ENCODE measurements around the gene RASA2.
"Not testable (repeated sequence)": the region's sequence is repeated elsewhere in the genome, so short reads cannot be mapped to it uniquely, and the experiment has no call there.

Gene RASA2

DNA sequence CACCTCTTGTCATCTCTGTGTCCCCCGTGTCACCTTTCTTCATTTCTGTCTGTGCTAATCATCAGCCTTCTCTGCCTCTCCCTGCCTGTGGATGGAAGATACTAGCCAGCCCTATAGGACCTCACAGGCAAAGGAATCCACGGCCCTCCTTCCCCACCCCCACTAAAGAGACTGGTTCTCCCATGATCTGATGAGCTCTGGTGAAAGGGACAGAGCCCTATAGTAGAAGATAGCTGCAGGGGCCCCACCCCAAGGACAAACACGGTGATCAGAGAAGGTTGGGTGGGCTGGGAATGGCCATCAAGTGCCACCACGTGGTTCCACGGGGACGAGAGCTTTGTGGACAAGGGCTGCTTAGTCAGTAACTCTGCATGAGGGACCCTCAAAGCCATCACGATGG, 27.8 kb upstream of the RASA2 start:
- no peak for DNase-seq (ENCODE audit: low spot score)

DNA sequence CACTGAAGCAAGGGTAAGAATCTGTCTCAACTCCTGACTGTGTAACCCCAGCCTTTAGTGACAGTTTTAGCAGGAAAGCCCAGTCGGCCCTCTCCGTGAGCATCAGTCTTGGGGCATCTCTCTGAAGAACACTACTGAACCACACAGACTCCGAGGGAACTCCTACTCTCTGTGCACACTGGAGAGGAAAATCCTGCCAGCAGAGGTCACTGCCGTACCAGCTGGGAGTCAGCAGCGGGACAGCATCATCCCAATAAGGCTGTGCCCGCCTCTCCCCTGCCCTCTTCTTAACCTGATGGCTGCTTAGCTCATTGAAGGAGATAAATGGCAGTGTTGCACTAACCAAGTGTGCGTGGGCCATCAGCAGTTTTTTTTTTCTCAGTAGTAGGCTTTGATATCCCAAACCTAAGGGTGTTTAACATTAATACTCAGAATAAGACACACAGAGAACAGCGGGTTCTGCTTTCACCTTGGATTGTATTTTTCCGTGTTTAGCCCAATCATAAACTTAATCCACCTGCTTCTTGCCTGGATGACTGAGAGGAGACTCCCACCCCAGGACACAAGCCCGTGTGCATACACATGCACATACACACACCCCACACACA, 26.6 kb upstream of the RASA2 start:
- peak; percentile 85 for DNase-seq (ENCODE audit: low spot score)

DNA sequence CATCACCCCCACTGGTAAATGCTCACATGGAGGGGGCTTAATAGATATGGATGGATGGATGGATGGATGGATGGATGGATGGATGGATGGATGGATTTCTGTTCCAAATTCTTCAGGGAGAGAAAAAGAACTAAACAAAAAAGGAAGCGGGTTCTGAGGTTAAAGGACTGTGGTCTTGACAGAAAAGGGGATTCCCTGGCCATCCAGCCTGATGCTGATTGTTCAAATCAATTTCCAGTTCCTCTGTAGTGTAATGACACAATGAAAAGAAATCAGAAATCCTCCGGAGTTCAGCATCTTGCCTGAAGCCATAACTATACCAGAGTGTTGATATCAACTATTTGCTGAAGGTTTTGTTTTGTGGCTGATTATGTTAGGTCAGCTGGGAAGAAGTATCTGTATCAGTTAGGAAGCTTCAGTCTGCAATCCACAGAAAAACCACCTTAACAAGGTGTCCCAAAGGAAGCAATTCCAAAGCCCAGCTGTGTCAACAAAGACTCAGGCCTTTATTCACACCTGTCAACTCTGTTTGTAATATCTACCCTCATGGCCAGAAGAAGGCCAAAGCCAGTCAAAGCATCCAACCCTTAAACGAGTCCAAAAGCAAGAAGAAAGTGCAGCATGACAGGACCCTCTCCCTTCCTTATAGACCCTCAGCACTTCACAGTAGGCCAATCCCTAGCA, 24.5 kb upstream of the RASA2 start:
- no peak for DNase-seq (ENCODE audit: low spot score)

DNA sequence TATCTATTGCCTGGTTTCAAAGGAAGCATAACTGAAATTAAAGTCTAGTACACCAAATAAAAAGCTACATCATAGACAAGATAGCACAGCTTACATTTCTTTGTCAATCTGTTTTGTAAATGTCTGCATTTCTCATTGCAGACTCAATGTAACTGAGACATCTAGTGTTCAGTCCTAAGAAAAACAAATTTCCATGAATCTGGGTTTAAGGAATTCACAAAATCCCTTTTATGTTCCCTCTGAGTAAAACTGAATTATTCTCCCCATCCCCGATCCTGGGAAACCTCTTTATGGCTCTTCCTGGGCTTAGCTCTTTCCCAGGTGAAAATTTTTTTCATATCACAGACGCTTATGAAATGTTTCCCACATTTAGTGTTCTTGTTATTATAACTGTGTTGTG, 21.6 kb upstream of the RASA2 start:
- no peak for DNase-seq (ENCODE audit: low spot score)

DNA sequence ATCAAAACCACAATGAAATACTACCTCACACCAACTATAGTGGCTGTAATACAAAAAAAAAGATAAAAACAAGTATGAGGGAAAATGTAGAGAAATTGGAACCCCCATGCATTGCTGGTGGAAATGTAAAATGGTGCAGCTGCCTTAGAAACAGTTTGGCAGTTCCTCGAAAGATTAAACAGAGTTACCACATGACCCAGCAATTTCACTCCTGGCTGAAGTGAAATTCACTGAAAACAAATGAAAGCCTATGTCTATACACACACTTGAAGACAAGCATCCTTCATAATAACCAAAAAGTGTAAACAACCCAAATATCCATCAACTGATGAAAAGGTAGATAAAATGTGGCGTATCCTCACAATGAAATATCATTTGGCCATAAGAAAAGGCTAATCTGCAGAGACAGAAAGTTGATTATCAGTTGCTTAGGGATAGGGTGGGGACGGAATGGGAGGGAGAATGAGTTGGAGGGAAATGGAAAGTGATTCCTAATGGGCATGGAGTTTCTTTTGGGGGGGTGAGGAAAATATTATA, 20.1 kb upstream of the RASA2 start:
- no peak for DNase-seq (ENCODE audit: low spot score)

DNA sequence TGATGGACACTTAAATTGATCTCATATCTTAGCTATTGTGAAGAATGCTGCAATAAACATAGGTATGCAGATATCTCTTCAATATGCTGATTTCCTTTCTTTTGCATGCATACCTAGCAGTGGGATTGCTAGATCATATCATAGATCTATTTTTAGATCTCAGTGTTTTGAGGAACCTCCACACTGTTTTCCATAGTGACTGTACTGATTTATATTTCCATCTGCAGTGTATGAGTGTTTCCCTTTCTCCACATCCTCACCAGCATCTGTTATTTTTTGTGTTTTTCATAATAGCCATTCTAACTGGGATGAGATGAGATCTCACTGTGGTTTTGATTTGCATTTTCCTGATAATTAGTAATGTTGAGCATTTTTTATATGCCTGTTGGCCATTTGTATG, 17.1 kb upstream of the RASA2 start:
- no peak for DNase-seq (ENCODE audit: low spot score)

DNA sequence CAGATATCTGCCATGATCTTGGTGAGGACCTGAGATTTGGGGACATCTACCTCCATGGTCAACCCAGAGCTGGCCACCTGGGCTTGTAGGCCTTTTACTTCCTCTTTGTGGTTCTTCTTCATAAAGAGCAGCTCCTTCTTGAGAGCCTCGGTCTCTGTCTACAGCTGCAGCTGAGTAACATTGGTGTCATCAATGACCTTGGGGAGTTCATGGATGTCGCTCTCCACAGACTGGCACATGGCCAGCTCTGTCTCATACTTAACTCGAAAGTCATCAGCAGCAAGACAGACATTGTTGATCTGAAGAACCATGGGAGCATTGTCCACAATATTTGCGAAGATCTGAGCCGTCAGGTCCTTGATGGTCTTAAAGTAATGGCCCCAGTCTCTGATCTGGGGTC, 15.7 kb upstream of the RASA2 start:
- no peak for DNase-seq (ENCODE audit: low spot score)

DNA sequence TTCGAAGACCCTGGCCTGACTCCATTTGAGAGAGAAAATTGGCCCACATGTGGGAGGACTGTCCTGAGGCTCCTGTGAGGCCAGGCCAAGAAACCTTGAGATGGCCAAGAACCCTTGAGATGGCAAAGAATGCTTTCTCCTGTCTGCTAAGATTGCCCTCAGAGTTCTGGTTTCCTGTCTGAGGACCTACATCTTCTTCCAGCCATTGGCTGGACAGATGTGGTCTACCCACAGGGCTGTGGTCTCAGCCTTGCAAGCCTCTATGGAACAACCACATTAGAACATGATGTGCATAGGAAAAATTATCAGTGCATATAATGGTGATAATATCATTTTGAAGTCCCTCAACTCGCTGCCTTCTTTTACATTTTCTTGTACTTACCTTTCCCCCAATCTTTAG, 10.8 kb upstream of the RASA2 start:
- DNase-seq (ENCODE audit: low spot score), result no peak

DNA sequence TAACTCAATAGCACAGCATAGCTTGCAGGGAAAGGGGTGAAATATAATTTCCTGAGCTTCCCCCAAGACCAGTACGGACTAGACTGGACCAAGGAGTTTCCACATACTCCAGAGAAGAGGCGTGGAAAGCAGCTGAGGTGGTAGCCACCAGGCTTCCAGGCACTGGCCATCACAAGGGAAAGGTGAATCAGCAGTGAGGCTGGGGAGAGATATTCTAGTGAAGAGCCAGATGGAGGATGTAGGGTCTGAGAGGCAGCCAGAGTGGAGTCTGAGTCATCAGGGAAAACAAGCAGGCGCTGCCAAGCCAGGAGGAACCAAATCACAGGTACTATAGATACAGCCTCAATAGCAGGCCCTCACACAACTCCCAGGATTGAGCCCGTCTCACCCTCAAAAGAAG, 9.6 kb upstream of the RASA2 start:
- no peak for DNase-seq (ENCODE audit: low spot score)

DNA sequence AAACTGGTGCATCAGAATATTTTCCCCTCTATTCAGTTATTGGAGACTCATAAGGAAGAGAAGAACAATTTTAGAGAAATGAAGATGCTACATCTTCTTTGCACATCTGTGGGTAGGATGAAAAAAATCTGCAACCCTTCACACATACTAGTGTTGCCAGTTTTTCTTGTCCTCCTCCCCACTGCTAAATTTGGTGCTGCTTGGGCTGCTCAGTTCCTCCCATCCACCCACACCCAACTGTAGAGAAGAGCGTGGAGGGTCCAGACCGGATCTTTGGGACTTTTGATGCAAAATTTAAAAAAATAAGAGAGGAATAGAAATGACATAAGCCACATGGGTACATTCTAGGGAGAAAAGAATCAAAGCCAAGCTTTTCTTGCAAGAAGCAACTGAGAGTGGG, 8.7 kb upstream of the RASA2 start:
- DNase-seq (ENCODE audit: low spot score), result no peak

DNA sequence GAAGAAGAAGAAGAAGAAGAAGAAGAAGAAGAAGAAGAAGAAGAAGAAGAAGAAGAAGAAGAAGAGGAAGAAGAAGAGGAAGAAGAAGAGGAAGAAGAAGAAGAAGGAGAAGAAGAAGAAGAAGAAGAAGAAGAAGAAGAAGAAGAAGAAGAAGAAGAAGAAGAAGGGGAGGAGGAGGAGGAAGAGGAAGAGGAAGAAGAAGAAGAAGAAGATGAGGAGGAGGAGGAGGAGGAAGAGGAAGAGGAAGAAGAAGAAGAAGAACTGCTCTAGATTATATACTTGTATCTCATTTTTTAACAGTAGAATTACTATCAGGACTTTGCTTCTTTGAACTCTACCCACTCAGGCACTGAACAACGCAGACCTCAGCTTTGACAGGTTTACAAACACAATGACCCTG, 8.0 kb upstream of the RASA2 start:
- not testable (repeated sequence) for DNase-seq (ENCODE audit: low spot score)

DNA sequence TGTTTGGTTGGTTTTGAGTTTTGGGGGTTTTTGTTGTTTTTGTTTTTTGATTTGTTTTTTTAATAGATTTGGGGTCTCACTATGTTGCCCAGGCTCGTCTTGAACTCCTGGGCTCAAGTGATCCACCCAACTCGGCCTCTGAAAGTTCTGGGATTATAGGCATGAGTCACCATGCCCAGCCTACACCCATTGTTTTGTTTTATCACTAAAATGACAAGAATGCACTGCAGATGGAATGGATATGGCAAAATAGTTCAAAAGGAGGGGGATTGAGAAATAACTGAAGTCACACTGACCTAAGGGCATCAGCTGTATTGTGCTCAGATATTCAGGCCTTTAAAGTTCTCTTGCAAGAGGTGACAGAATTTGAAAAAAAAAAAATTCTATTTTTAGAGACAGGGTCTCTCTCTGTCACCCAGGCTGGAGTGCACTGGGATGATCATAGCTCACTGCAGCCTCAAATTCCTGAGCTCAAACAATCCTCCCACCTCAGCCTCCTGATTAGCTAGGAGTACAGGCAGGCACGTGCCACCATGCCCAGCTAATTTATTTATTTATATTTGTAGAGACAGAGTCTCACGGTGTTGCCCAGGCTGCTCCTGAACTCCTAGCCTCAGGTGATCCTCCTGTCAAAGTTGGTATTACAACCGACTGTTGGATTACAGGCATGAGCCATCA, 4.4 kb upstream of the RASA2 start:
- no peak for DNase-seq (ENCODE audit: low spot score)

DNA sequence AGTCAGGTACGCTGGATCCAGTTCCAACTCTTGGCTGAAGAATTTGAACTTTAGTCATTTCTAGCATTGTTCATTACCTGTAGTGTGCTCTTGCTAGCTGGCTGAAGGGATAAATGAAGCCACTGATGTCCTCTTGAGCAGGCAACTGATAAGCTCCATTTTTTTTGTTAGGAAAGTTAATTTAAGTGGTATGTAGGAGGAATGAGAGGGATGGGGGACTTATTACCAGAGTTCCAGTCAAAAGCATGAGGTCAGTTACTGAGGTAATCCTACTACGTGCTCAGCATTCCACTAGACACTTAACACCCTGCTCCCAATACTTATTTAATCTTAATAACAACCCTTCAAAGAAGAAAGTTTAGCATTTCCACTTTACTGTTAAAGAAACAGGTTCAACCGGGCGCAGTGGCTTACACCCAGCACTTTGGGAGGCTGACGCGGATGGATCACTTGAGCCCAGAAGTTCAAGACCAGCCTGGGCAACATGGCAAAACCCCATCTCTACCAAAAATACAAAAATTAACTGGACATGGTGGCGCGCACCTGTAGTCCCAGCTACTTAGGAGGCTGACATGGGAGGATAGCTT, 2.0 kb upstream of the RASA2 start:
- no peak for DNase-seq (ENCODE audit: low spot score)

DNA sequence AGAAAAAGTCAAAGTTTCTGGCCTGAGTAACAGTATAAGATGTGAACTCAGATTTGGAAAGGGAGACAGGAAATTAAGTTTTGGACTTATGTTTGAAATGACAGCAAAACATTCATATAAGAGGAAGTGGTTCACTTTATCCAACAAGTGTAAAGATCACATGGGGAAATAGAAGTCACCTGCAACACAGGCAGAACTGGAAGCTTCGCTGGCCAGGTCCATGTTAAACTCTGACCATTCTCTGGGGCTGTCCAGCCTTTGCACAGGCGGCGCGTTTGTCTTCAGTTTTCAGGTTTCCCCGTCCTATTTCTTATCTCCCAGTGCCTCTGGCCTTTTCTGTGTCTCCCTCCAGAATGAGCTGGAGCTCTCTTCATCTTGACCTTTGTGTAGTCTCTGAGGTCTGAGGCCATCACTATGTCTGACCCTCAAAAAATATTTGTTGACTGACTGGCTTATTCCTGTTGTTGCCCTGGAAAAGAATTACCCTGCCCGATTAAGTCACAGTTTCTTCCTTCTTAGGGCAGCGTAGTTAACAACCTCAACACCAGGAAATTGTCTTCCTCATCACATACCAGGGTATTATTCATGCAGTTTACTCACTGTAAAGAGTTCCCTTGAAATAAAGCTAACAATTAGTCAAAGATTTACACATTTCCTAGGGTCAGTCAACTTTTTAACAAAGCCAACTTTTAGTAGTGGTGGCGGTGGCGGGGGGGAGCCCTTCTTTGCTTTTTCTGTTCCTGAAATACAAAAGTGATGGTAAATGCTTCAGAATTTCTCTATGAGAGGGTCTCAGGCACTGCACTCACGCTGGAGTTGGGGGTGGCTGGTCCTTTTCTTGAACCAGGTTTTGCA, 959 bp upstream of the RASA2 start:
- no peak for DNase-seq (ENCODE audit: low spot score)

DNA sequence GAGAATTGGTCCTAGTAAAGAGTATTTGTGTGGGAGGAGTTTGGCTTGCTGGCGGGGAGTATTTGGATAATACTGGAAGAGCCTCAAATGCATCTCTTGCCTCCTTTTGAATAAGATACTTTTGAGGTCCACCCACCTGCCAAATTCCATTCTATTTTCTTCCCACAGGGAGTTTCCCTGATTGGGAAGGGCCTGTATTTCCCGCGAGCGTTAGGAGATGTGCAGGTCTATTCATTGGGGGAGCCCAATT, 406 bp upstream of the RASA2 start:
- no peak for DNase-seq (ENCODE audit: low spot score)

DNA sequence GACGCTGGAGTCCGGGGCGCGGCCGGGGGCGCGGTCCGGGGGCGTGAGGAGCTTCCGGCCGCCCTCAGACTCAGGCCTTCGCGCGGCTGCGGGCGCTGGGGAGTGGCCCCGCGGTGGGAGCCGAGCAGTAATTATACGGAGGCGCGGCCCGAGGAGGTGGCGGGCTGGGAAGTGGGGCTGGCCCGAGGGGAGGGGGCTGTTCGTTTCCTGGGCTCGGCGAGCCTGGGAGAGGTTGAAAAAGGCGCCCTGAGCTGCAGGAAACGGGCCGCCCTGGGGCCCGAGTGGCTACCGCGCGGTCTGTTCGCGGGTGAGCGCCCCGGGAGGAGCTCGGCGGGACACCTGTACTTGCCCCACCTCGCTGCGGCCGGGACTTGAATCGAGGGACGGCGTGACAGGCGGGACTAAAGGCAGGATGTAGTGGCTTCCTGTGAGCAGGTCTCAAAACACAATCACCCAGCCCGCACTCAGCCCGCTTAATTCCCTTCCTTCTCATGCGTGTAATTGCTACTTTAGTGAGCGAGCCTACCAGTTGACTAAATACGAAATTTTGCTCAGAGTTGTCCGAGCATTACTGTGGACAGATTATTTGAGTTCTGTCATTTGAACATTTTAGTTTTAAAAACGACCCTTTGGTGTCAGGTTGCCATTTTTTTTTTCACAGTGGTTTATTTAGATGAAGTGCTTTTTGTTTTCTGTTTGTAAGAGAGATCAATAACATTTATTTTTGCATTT, 860 bp downstream of the RASA2 start:
- DNase-seq (ENCODE audit: low spot score), result no peak

DNA sequence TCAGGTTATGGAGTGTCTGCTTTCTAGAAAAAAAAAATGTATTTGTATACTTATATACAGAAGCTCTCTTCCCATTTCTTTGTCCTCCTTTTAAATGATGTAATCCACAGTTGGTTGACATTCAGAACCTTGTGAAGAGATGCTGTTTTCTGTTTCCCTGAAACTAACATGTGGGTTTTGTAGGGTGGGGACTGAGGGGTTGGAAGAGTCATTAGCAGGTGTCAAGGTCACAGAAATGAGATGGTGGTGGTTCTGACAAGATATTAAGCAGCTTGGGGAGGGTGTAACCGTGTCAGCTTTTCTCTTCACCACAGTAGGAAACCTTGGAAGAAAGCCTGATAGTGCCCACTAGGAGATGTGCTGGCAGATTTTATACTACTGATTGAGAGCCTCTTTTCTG, 2.4 kb downstream of the RASA2 start:
- DNase-seq (ENCODE audit: low spot score), result no peak

DNA sequence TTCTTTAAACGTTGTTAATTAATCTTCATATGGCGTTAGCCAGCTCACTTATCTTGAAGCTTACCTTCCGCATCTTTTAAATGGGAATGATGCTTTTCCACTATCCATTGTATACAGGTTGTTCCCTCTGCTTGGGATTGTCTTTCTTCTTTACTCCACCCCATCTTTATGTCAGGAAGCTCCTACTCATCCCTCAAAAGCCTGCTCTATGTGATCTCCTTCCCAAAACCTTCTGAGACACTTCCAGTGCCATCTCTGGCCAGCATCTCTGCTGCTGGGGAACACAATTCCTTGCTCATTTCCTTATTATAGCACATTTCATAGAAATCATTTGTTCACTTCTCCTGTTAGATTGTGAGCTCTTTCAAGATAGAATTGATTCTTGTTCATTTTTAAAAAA, 4.3 kb downstream of the RASA2 start:
- DNase-seq (ENCODE audit: low spot score), result no peak

DNA sequence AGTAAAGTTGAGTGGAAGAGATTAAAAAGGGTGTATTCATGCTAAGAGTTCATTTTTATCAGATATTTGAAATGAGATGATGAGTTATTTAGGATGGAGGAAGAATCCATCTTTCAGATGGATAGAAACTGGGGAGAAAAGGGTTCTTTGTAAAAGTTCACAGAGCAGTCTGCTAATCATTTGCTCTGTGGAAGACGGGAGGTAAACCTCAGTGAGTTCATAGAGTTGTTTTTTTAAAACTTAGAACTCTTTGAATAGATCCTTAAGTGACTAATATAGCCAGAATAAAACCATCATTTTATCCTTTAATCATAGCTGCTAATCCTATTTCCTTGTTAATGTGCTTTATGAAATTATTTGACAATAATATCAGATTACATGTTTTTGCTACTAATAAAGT, 5.1 kb downstream of the RASA2 start:
- DNase-seq (ENCODE audit: low spot score), result no peak

DNA sequence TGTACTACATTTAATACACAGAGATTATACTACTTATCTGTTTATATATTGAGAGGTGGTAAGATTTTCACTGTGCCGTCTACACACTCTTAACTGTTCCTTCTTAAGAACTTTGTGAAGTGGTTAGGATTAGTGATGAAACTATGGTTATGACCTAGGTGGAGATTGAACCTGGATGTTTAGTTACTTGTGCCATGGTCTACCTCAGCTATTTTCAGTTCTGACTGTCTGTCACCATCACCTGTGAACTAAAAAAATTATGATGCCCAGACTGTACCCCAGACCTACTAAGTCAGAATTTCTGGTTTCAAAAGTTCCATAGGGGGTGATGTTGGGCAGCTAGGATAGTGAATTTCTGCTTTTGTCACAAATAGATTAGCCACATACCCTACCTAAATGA, 6.4 kb downstream of the RASA2 start:
- DNase-seq (ENCODE audit: low spot score), result no peak

DNA sequence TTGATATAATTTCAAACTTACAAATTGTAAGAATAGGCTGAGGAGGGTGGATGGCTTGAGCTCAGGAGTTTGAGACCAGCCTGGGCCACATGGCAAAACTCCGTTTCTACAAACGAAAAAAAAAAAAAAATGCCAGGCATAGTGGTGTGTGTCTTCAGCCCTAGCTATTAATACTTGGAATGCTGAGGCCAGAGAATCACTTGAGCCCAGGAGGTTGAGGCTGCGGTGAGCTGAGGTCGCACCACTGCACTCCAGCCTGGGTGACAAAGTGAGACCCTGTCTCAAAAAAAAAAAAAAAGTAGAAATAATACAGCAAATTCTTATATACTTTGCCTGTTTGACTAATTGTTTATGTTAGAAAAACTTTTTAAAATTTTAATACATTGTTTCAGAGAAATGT, 10.8 kb downstream of the RASA2 start:
- DNase-seq (ENCODE audit: low spot score), result not testable (repeated sequence)
